HuH-7 (cell line): Measurements from ENCODE around the gene ZNF543.
"Not testable (repeated sequence)": the region's sequence is repeated elsewhere in the genome, so short reads cannot be mapped to it uniquely, and the experiment has no call there.

Experiments
- DNase-seq: peaks from one replicate; pipeline ENCODE4 v3.0.0; 2011; ENCODE audit warnings: low spot score

ZNF543 gene

GRCh38 chr19:57320180-57321084 is at the start of gene ZNF543:
TSS of gene ZNF543 (plus strand) at chr19:57320472. CDS start at chr19:57320854, 382 bp downstream.
- DNase-seq: peak; percentile 93

DNA sequence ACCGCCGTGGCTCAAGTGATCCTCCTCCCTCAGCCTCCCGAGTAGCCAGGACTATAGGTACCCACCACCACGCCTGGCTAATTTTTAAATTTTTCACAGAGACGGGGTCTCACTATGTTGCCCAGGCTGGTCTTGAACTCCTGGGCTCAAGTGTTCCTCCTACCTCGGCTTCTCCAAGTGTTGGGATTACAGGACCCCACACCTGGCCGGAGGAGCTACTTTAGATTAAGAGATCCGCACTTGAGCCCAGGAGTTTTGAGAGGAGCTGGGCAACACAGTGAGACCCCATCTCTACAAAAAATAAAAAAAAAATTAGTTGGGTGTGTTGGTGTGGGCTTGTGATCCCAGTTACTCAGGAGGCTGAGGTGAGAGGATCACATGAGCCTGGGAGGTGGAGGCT is 49.0 kb upstream of the ZNF543 start:
- no peak for DNase-seq

DNA sequence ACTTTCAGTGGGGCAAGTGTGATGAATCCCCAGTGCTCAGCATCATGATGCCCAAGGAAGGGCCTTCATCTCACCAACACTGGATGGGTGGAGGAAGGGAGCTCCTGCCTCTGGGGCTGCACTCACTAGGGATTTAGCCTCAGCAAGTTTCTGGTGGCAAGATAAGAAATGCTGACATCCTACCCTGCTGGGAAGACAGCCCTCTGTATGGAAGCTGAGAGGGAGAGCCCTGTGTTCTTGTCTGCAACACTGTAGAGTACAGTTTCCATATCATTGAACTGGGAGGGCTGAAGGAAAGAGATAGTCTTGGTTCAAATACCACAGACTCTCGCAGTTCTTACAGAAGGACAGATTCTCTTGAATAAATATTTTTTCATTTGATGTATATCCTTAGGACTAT is 47.3 kb upstream of the ZNF543 start:
- no peak for DNase-seq

DNA sequence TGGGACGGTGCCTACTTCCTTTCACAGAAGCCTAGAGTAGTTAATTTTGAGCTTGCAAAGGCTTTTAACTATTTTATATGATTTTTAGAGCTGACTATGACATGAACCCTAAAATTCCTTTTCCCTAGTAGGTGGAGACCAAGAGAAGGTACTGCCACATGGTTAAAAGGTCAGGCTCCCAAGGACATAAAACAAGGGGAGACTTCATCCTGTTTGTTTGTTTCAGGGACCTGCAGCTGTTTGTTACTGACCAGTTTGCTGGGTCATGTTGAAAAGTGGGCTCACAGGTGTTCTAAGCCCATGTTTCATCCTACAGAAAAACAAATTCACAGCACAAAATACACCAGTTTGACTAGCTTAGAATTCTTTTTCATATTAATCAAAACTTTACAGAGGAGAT is 43.8 kb upstream of the ZNF543 start:
- no peak for DNase-seq

- DNase-seq: not testable (repeated sequence)
Observed at GRCh38 chr19:57278481-57278880, 41.8 kb upstream of the ZNF543 start.

- peak; percentile 90 for DNase-seq
Observed at GRCh38 chr19:57279418-57280164, 40.7 kb upstream of the ZNF543 start.

- DNase-seq: peak; percentile 88
Observed at GRCh38 chr19:57280165-57280961, 39.9 kb upstream of the ZNF543 start, which contains the start of gene ZNF460. TSS of gene ZNF460 (plus strand) at chr19:57280485. CDS start at chr19:57280807, 322 bp downstream.

DNA sequence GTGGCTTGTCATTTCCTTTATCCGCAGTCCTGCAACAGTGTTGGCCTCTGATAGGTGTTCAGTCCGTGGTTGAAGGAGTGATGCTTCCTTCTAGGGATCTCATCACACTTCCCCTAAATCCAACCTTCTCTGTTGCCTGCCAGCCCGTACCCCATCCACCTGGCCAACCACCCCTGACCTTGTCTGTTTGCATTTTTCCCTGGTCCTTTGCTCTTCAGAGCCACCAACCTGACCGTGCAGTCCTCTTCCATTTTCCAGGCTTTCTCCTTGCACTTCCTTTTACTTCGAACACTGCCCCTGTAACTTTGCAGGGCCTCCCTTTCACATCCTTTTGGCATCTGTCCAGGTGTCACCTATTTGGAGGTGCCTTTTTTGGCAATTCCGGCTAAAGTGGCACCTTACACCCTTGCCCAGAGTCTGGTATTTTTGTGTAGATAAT is 39.3 kb upstream of the ZNF543 start:
- no peak for DNase-seq

DNA sequence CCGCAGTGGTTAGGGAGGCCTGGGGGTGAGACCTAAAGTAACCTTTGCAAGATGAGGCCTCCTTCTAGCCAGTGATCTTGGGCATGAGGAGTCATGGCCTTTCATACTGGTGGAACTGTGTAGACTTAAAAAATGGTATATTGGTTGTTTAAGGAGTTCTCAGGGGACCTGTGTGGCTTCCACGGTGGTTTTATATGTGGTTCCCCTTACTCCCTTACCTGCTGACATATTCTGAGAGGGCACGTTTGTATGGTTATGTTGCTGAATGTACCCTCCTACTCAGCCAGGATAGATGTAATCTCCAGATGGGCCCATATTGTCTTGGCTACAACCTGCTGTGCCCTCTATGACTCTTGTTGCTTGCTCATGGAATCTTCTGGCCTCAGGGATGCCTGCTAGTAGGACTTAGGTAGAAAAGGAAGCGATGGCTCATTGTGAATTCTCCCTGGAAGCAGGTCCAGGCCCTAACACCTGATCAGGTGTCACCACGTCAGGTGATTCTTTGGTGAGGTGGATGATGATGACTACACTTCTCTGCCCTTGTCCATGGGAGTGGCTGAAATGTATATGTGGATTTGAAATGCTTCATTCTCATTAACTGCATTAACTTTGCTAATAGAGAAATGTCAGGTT is 38.1 kb upstream of the ZNF543 start:
- no peak for DNase-seq

GRCh38 chr19:57288373-57288772 is 31.9 kb upstream of the ZNF543 start:
- no peak for DNase-seq

GRCh38 chr19:57290970-57291369 is 29.3 kb upstream of the ZNF543 start:
- DNase-seq: no peak

GRCh38 chr19:57292547-57292946 is 27.7 kb upstream of the ZNF543 start:
- DNase-seq: no peak

DNA sequence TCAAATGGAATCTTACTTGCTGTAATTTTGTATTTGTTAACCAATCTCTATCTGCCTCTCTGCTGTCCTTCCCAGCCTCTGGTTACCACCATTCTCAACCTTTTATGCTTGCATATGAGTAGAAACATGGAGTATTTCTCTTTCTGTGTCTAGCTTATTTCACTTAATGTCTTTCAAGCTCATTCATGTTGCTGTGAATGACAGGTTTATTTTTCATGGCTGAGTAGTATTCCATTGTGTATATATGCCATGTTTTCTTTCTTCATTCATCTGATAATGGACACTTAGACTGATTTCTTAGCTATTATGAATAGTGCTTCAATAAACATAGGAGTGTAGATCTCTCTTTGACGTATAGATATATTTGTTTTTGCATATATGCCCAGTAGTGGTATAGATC is 26.6 kb upstream of the ZNF543 start:
- DNase-seq: no peak

- DNase-seq: no peak
Observed at GRCh38 chr19:57302020-57302465, 18.2 kb upstream of the ZNF543 start.

- no peak for DNase-seq
Observed at GRCh38 chr19:57302727-57303401, 17.4 kb upstream of the ZNF543 start.

DNA sequence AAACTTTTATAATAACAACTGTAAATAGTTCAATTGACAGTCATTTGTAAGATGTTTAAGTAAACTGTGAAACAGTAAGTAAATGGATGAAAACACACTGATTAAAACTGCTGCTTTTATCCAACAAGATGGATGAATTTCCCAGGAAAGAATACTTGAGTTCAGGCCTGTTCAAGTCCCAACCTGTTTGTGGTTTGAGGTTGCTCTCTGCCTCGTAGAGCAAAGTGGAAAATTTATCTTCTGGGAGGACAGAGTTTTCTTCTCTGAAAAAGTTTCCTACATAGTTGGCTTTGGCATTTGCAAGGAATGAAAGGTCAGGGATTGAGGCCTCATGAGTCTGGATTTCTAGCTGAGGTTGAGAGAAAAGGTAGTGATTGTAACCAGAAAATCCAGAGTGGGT is 15.2 kb upstream of the ZNF543 start:
- no peak for DNase-seq

GRCh38 chr19:57308514-57308913 is 11.8 kb upstream of the ZNF543 start:
- no peak for DNase-seq

GRCh38 chr19:57310792-57311191 is 9.5 kb upstream of the ZNF543 start:
- DNase-seq: no peak

- DNase-seq: no peak
Observed at GRCh38 chr19:57314146-57314545, 6.1 kb upstream of the ZNF543 start.

GRCh38 chr19:57317503-57317902 is 2.8 kb upstream of the ZNF543 start:
- DNase-seq: no peak

DNA sequence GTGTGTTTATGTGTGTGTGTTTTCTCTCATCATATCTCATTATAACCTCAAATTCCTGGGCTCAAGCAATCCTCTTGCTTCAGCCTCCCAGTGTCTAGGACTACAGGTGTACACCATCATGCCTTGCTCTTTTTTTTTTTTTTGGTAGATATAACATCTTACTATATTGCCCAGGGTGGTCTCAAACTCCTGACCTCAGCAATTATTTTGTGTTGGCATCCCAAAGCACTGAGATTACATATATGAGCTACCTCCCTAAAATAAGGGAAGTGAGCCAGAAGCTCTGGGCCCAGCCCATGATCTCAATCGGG is 448 bp upstream of the ZNF543 start:
- no peak for DNase-seq
